PC-3 (cell line): ENCODE data around the gene CRABP2.

ENCODE experiments used
- EZH2 ChIP-seq: fragments of 300-600 bp; sonication (generic); IDR thresholded peaks from one replicate; pipeline ENCODE4 v1.6.1; 2017; ENCODE audit warnings: antibody characterized with exemption, mild to moderate bottlenecking, low read length; ENCODE audit not compliant: unreplicated experiment
- EZH2phosphoT487 ChIP-seq: fragments of 300-600 bp; sonication (generic); IDR thresholded peaks from 2 replicates; pipeline ENCODE4 v1.6.1; 2018; ENCODE audit warnings: mild to moderate bottlenecking, antibody characterized with exemption, low read length, borderline replicate concordance
- TF ChIP-seq, protein P1 (sequence below): fragments of 300-600 bp; sonication (generic); conservative IDR thresholded peaks from 2 replicates; pipeline ENCODE4 v1.5.1; 2017; ENCODE audit warnings: antibody characterized with exemption, low read depth, mild to moderate bottlenecking, low read length

DNA sequence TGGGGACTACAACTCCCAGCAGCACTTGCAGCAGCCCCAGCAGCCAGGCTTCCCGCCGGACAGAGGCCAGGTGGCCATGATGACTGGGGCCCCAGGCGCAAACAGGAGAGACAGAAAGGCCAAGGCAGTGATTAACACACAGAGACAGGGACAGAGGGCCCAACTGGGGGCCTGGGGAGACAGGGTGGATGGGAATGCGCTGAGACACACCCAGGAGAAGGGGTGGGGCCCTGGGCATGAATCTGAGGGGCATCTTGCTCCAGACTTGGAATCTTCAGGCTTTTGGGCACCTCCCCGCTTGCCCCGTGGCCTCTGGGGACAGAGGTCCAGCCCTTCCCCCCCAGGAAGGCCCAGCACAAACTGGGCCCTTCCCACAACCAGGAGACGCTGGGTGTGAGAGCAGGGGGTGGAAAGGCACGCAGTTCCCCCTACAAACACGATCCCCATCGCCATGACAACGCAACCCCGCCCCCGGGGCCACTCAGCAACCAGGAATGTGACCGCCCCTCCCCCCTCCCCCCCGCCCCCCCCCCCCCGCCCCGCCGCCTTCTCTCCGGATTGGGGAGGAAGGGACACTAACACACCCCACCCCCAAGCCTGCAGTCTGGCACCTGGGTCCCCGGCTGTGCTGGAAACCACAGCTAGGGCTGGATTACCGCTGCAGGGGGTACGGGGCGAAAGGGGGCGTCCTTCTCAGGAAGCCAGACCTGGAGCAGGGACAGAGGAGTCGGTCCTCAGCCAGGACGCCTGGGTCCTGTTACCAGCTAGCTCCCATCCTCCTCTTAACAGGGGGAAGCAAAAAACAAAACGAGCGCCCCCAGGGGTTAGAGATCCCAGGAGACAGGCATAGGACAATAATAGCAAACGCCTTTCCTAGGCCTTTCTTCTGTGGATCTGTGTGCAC, 41.6 kb upstream of the CRABP2 start:
- TF ChIP-seq, protein P1, sequence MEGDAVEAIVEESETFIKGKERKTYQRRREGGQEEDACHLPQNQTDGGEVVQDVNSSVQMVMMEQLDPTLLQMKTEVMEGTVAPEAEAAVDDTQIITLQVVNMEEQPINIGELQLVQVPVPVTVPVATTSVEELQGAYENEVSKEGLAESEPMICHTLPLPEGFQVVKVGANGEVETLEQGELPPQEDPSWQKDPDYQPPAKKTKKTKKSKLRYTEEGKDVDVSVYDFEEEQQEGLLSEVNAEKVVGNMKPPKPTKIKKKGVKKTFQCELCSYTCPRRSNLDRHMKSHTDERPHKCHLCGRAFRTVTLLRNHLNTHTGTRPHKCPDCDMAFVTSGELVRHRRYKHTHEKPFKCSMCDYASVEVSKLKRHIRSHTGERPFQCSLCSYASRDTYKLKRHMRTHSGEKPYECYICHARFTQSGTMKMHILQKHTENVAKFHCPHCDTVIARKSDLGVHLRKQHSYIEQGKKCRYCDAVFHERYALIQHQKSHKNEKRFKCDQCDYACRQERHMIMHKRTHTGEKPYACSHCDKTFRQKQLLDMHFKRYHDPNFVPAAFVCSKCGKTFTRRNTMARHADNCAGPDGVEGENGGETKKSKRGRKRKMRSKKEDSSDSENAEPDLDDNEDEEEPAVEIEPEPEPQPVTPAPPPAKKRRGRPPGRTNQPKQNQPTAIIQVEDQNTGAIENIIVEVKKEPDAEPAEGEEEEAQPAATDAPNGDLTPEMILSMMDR, result peak; percentile 56
- TF ChIP-seq EZH2phosphoT487 (no peak), EZH2 (no peak)
